Muscle layer of colon (tissue), 2 donors: ENCODE data around the gene HNRNPD.
"Not testable (repeated sequence)": the region's sequence is repeated elsewhere in the genome, so short reads cannot be mapped to it uniquely, and the experiment has no call there.

Experiments used
- H3K27ac ChIP-seq: one replicate; pipeline ENCODE4 v1.7.0; 2013; ENCODE audit warnings: low read depth, mild to moderate bottlenecking, low read length, moderate library complexity
- H3K27me3 ChIP-seq, 2 donors: one replicate each; pipeline ENCODE4 v1.7.0; 2013; ENCODE audit warnings: low read length in 2 of 2, mild to moderate bottlenecking in 2 of 2; ENCODE audit not compliant: insufficient read depth in 2 of 2, control insufficient read depth in 1 of 2
- H3K36me3 ChIP-seq: one replicate; pipeline ENCODE4 v1.7.0; 2013; ENCODE audit warnings: mild to moderate bottlenecking, low read length; ENCODE audit not compliant: insufficient read depth
- H3K4me1 ChIP-seq: one replicate; pipeline ENCODE4 v1.7.0; 2013; ENCODE audit warnings: mild to moderate bottlenecking, low read length; ENCODE audit not compliant: insufficient read depth
- H3K4me3 ChIP-seq, 2 donors: one replicate each; pipeline ENCODE4 v1.7.0; 2013; ENCODE audit warnings: low read length in 2 of 2, low read depth in 1 of 2, mild to moderate bottlenecking in 1 of 2, moderate library complexity in 1 of 2
- H3K9ac ChIP-seq: one replicate; pipeline ENCODE4 v1.7.0; 2013; ENCODE audit warnings: low read length
- H3K9me3 ChIP-seq: one replicate; pipeline ENCODE4 v1.7.0; 2013; ENCODE audit warnings: mild to moderate bottlenecking, low read length
- donor health status: abdominal sarcoma.
- donor health status: Adenocarcinoma of cecum.

Gene HNRNPD

GRCh38 chr4:82352825-82353366, 20.9 kb downstream of the HNRNPD start:
- H3K4me1 ChIP-seq: peaks cover 15% of the 10 kb centered on the region
- peaks cover 43% of the 10 kb centered on the region for H3K36me3 ChIP-seq
- H3K9me3 ChIP-seq: no peaks in the 10 kb centered on the region
- H3K4me3 ChIP-seq: no peak overlapping the region
- no peaks in the 10 kb centered on the region for H3K27me3 ChIP-seq
- no peak overlapping the region for H3K9ac ChIP-seq
- H3K27ac ChIP-seq: no peak overlapping the region

- H3K27me3 ChIP-seq: no peaks in the 10 kb centered on the region
- H3K36me3 ChIP-seq: peaks cover 38% of the 10 kb centered on the region
Measured at GRCh38 chr4:82352118-82352824, 21.5 kb downstream of the HNRNPD start.

GRCh38 chr4:82346126-82346525, 27.7 kb downstream of the HNRNPD start:
- no peaks in the 10 kb centered on the region for H3K9me3 ChIP-seq
- H3K36me3 ChIP-seq: peaks cover 8% of the 10 kb centered on the region
- H3K9ac ChIP-seq: no peak overlapping the region
- H3K4me3 ChIP-seq: no peak overlapping the region
- no peak overlapping the region for H3K27ac ChIP-seq
- no peaks in the 10 kb centered on the region for H3K4me1 ChIP-seq
- H3K27me3 ChIP-seq: no peaks in the 10 kb centered on the region

More at GRCh38 chr4:82352118-82352824, 21.5 kb downstream of the HNRNPD start:
- Histone ChIP-seq H3K4me3 (no peak overlapping the region), H3K4me1 (peaks cover 14% of the 10 kb centered on the region), H3K27ac (no peak overlapping the region), H3K9ac (no peak overlapping the region), H3K9me3 (no peaks in the 10 kb centered on the region)

- Histone ChIP-seq H3K27me3 (no peaks in the 10 kb centered on the region), H3K4me1 (no peaks in the 10 kb centered on the region), H3K27ac (no peak overlapping the region), H3K4me3 (no peak overlapping the region), H3K36me3 (no peaks in the 10 kb centered on the region), H3K9me3 (no peaks in the 10 kb centered on the region), H3K9ac (no peak overlapping the region)
Measured at GRCh38 chr4:82335043-82335442, 38.7 kb downstream of the HNRNPD start.

GRCh38 chr4:82333641-82334040, 40.1 kb downstream of the HNRNPD start:
- not testable (repeated sequence) for H3K27ac ChIP-seq, H3K4me1 ChIP-seq, H3K9ac ChIP-seq, H3K9me3 ChIP-seq, H3K36me3 ChIP-seq, H3K27me3 ChIP-seq, H3K4me3 ChIP-seq

- Histone ChIP-seq H3K4me3 (no peak overlapping the region), H3K27ac (no peak overlapping the region), H3K9me3 (no peaks in the 10 kb centered on the region), H3K9ac (no peak overlapping the region), H3K36me3 (no peaks in the 10 kb centered on the region), H3K4me1 (no peaks in the 10 kb centered on the region), H3K27me3 (no peaks in the 10 kb centered on the region)
Measured at GRCh38 chr4:82331814-82332213, 42.0 kb downstream of the HNRNPD start.

GRCh38 chr4:82320351-82320750, 53.4 kb downstream of the HNRNPD start:
- Histone ChIP-seq H3K9me3 (no peaks in the 10 kb centered on the region), H3K4me3 (no peak overlapping the region), H3K4me1 (no peaks in the 10 kb centered on the region), H3K36me3 (no peaks in the 10 kb centered on the region), H3K27me3 (no peaks in the 10 kb centered on the region), H3K9ac (no peak overlapping the region), H3K27ac (no peak overlapping the region)

- H3K27me3 ChIP-seq, H3K36me3 ChIP-seq, H3K9me3 ChIP-seq, H3K27ac ChIP-seq, H3K4me1 ChIP-seq, H3K4me3 ChIP-seq, H3K9ac ChIP-seq: not testable (repeated sequence)
Measured at GRCh38 chr4:82303063-82303462, 70.7 kb downstream of the HNRNPD start.
